ENCODE measurements around the gene SCD. TPM values are rescaled to one million over a fixed set of nuclear protein-coding genes. Genes with fewer than 3 reads are reported as not detected.

The SCD gene
- total RNA-seq, 5 donors from 2014 or later (not counting 1 experiment from before 2014, with no cell fraction given) = 2.1 to 5.7 (median 4.7) TPM

DNA sequence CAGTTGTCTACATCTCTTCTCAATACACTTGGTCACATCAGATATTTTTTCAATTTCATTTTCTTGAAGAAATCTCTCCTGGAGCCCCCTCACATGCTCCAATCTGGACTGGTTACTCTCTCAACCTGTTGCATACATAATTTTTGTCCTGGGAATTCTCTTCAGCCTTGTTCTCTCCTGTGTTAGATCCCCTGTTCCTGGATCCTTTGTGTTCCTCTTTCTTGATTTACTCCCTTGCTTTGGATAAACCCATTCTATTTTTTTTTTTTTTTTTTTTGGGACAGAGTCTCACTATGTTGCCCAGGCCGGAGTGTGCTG lies 45.6 kb downstream of the SCD start:
- Histone ChIP-seq H3K4me1 (ENCODE audit: control insufficient read depth in 1 of 2, extremely low read depth in 1 of 2, insufficient read depth in 2 of 2, low read length in 2 of 2) (no peaks in the 10 kb centered on the region), H3K36me3 (ENCODE audit: control insufficient read depth in 2 of 2, extremely low read depth in 1 of 2, insufficient read depth in 1 of 2, low read length in 1 of 2) (no peaks in the 10 kb centered on the region), H3K27ac (ENCODE audit: low read length) (no peak overlapping the region), H3K4me3 (ENCODE audit: control insufficient read depth in 1 of 2, extremely low read depth in 1 of 2, low read length in 1 of 2) (no peak overlapping the region), H3K9me3 (no peaks in the 10 kb centered on the region), H3K27me3 (replicated peaks in 1 of 2; ENCODE audit: control insufficient read depth in 2 of 2, extremely low read depth in 1 of 2, insufficient read depth in 2 of 2, low read length in 1 of 2) (no peaks in the 10 kb centered on the region)
- H3K4me3 Mint-ChIP-seq = no peak overlapping the region
- H3K27ac Mint-ChIP-seq = no peak overlapping the region
- H3K9me3 Mint-ChIP-seq = no peaks in the 10 kb centered on the region
- DNase-seq (no peak), ATAC-seq (replicated peaks in 1 of 4) (no peak)
- peaks cover 7% of the 10 kb centered on the region for H3K36me3 Mint-ChIP-seq
- WGBS (ENCODE audit: insufficient coverage) = 86% methylated on average over 1 of the region's 1 CpG
- POLR2A ChIA-PET = no interaction called here
- H3K27me3 Mint-ChIP-seq = no peaks in the 10 kb centered on the region
- CTCF ChIA-PET = interaction anchor here in 1 of 2 donors (0.6 kb wide), 1 partner anchor 59 kb away, joined by 4 read pairs; no protein-coding TSS in a partner anchor
- peaks cover 0 to 4% (median 0%) of the 10 kb centered on the region in 3 donors for H3K4me1 Mint-ChIP-seq

DNA sequence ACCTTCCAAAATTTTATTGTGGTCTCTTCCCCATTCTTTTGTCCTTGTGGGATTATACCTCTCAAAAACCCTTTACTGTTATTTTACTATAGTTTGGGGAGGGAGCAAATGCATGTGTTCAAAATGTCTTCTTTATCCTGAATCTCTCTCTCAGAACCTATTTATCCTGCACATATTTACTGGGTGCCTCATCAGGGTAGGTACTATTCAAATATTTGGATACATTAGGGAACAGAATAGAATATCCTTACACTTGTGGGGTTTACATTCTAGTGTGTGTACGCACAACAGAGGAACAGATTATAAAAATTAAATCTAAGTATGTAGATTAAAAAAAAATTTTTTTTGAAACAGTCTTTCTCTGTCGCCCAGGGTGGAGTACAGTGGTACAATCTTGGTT lies 48.6 kb downstream of the SCD start:
- no CpG with 5 or more reads among the region's 2 CpGs for WGBS (ENCODE audit: insufficient coverage)
- ATAC-seq (replicated peaks in 1 of 4) (no peak), DNase-seq (no peak)
- CTCF ChIA-PET = no interaction called here
- POLR2A ChIA-PET = no interaction called here
- Mint-ChIP-seq H3K36me3 (no peaks in the 10 kb centered on the region), H3K4me1 (peaks cover 0 to 4% (median 0%) of the 10 kb centered on the region in 3 donors), H3K4me3 (no peak overlapping the region), H3K9me3 (no peaks in the 10 kb centered on the region), H3K27me3 (no peaks in the 10 kb centered on the region), H3K27ac (no peak overlapping the region)
- Histone ChIP-seq H3K4me3 (ENCODE audit: control insufficient read depth in 1 of 2, extremely low read depth in 1 of 2, low read length in 1 of 2) (no peak overlapping the region), H3K9me3 (no peaks in the 10 kb centered on the region), H3K27ac (ENCODE audit: low read length) (no peak overlapping the region), H3K4me1 (ENCODE audit: control insufficient read depth in 1 of 2, extremely low read depth in 1 of 2, insufficient read depth in 2 of 2, low read length in 2 of 2) (no peaks in the 10 kb centered on the region), H3K27me3 (replicated peaks in 1 of 2; ENCODE audit: control insufficient read depth in 2 of 2, extremely low read depth in 1 of 2, insufficient read depth in 2 of 2, low read length in 1 of 2) (no peaks in the 10 kb centered on the region), H3K36me3 (ENCODE audit: control insufficient read depth in 2 of 2, extremely low read depth in 1 of 2, insufficient read depth in 1 of 2, low read length in 1 of 2) (no peaks in the 10 kb centered on the region)

DNA sequence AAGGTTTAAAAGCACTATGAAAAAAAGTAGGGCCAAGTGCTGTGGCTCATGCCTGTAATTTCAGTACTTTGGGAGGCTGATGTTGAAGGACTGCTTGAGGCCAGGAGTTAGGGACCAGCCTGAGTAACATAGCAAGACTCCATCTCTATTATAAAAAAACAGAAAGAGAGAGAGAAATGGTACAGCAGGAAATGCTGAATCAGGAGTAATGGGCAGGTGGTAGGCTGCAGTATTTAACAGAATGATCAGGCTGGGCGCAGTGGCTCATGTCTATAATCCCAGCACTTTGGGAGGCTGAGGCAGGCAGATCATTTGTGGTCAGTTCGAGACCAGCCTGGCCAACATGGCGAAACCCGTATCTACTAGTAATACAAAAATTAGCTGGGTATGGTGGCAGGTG lies 49.6 kb downstream of the SCD start:
- ChIA-PET CTCF (no interaction called here), POLR2A (no interaction called here)
- Histone ChIP-seq H3K36me3 (ENCODE audit: control insufficient read depth in 2 of 2, extremely low read depth in 1 of 2, insufficient read depth in 1 of 2, low read length in 1 of 2) (no peaks in the 10 kb centered on the region), H3K4me1 (ENCODE audit: control insufficient read depth in 1 of 2, extremely low read depth in 1 of 2, insufficient read depth in 2 of 2, low read length in 2 of 2) (no peaks in the 10 kb centered on the region), H3K4me3 (ENCODE audit: control insufficient read depth in 1 of 2, extremely low read depth in 1 of 2, low read length in 1 of 2) (no peak overlapping the region), H3K27ac (ENCODE audit: low read length) (no peak overlapping the region), H3K9me3 (no peaks in the 10 kb centered on the region), H3K27me3 (replicated peaks in 1 of 2; ENCODE audit: control insufficient read depth in 2 of 2, extremely low read depth in 1 of 2, insufficient read depth in 2 of 2, low read length in 1 of 2) (no peaks in the 10 kb centered on the region)
- ATAC-seq (replicated peaks in 1 of 4) = no peak
- DNase-seq = no peak
- H3K27ac Mint-ChIP-seq = no peak overlapping the region
- peaks cover 0 to 4% (median 0%) of the 10 kb centered on the region in 3 donors for H3K4me1 Mint-ChIP-seq
- H3K4me3 Mint-ChIP-seq = no peak overlapping the region
- no peaks in the 10 kb centered on the region for H3K9me3 Mint-ChIP-seq
- H3K36me3 Mint-ChIP-seq = no peaks in the 10 kb centered on the region
- WGBS (ENCODE audit: insufficient coverage) = 100% methylated on average over 1 of the region's 4 CpGs
- no peaks in the 10 kb centered on the region for H3K27me3 Mint-ChIP-seq

- Histone ChIP-seq H3K9me3 (no peaks in the 10 kb centered on the region), H3K4me3 (ENCODE audit: control insufficient read depth in 1 of 2, extremely low read depth in 1 of 2, low read length in 1 of 2) (no peak overlapping the region), H3K27ac (ENCODE audit: low read length) (no peak overlapping the region), H3K36me3 (ENCODE audit: control insufficient read depth in 2 of 2, extremely low read depth in 1 of 2, insufficient read depth in 1 of 2, low read length in 1 of 2) (no peaks in the 10 kb centered on the region), H3K4me1 (ENCODE audit: control insufficient read depth in 1 of 2, extremely low read depth in 1 of 2, insufficient read depth in 2 of 2, low read length in 2 of 2) (no peaks in the 10 kb centered on the region), H3K27me3 (replicated peaks in 1 of 2; ENCODE audit: control insufficient read depth in 2 of 2, extremely low read depth in 1 of 2, insufficient read depth in 2 of 2, low read length in 1 of 2) (peaks cover 0 to 3% of the 10 kb centered on the region in 2 experiments)
- DNase-seq = no peak
- ChIA-PET POLR2A (no interaction called here), CTCF (interaction anchor here in 1 of 2 donors (0.6 kb wide), 1 partner anchor 63 kb away, joined by 3 read pairs; no protein-coding TSS in a partner anchor)
- no peaks in the 10 kb centered on the region for H3K9me3 Mint-ChIP-seq
- no peak for ATAC-seq (replicated peaks in 1 of 4)
- H3K27ac Mint-ChIP-seq = peak overlapping the region in 1 of 2 donors; percentile 7
- no peak overlapping the region for H3K4me3 Mint-ChIP-seq
- WGBS (ENCODE audit: insufficient coverage) = 100% methylated on average over 2 of the region's 4 CpGs
- no peaks in the 10 kb centered on the region for H3K36me3 Mint-ChIP-seq
- no peaks in the 10 kb centered on the region for H3K4me1 Mint-ChIP-seq
- no peaks in the 10 kb centered on the region for H3K27me3 Mint-ChIP-seq
Observed at GRCh38 chr10:100401631-100402328, 54.7 kb downstream of the SCD start.

- Histone ChIP-seq H3K36me3 (ENCODE audit: control insufficient read depth in 2 of 2, extremely low read depth in 1 of 2, insufficient read depth in 1 of 2, low read length in 1 of 2) (no peaks in the 10 kb centered on the region), H3K27ac (ENCODE audit: low read length) (no peak overlapping the region), H3K27me3 (replicated peaks in 1 of 2; ENCODE audit: control insufficient read depth in 2 of 2, extremely low read depth in 1 of 2, insufficient read depth in 2 of 2, low read length in 1 of 2) (peaks cover 0 to 3% of the 10 kb centered on the region in 2 experiments), H3K4me3 (ENCODE audit: control insufficient read depth in 1 of 2, extremely low read depth in 1 of 2, low read length in 1 of 2) (no peak overlapping the region), H3K9me3 (no peaks in the 10 kb centered on the region), H3K4me1 (ENCODE audit: control insufficient read depth in 1 of 2, extremely low read depth in 1 of 2, insufficient read depth in 2 of 2, low read length in 2 of 2) (no peaks in the 10 kb centered on the region)
- ChIA-PET CTCF (interaction anchor here in 1 of 2 donors (0.6 kb wide), 1 partner anchor 106 kb away, joined by 3 read pairs; no protein-coding TSS in a partner anchor), POLR2A (no interaction called here)
- ATAC-seq (replicated peaks in 1 of 4) (no peak), DNase-seq (no peak)
- WGBS (ENCODE audit: insufficient coverage) = no CpG with 5 or more reads among the region's 3 CpGs
- H3K4me1 Mint-ChIP-seq = no peaks in the 10 kb centered on the region
- H3K36me3 Mint-ChIP-seq = no peaks in the 10 kb centered on the region
- no peaks in the 10 kb centered on the region for H3K9me3 Mint-ChIP-seq
- no peak overlapping the region for H3K4me3 Mint-ChIP-seq
- H3K27me3 Mint-ChIP-seq = peaks cover 0 to 3% of the 10 kb centered on the region in 2 donors
- H3K27ac Mint-ChIP-seq = no peak overlapping the region
Observed at GRCh38 chr10:100403734-100404133, 56.7 kb downstream of the SCD start.

- ChIA-PET CTCF (interaction anchor here in 1 of 2 donors (0.6 kb wide), 1 partner anchor 79 kb away, joined by 3 read pairs; no protein-coding TSS in a partner anchor), POLR2A (no interaction called here)
- peaks cover 0 to 14% of the 10 kb centered on the region in 2 donors for H3K27me3 Mint-ChIP-seq
- DNase-seq = no peak
- ATAC-seq (replicated peaks in 1 of 4) = no peak
- no peaks in the 10 kb centered on the region for H3K9me3 Mint-ChIP-seq
- no peaks in the 10 kb centered on the region for H3K36me3 Mint-ChIP-seq
- WGBS (ENCODE audit: insufficient coverage) = 63% methylated on average over 1 of the region's 3 CpGs
- no peaks in the 10 kb centered on the region for H3K4me1 ChIP-seq (ENCODE audit: control insufficient read depth in 1 of 2, extremely low read depth in 1 of 2, insufficient read depth in 2 of 2, low read length in 2 of 2)
- no peaks in the 10 kb centered on the region for H3K36me3 ChIP-seq (ENCODE audit: control insufficient read depth in 2 of 2, extremely low read depth in 1 of 2, insufficient read depth in 1 of 2, low read length in 1 of 2)
- no peak overlapping the region for H3K27ac ChIP-seq (ENCODE audit: low read length)
- no peak overlapping the region for H3K27ac Mint-ChIP-seq
- H3K4me3 Mint-ChIP-seq = no peak overlapping the region
- H3K9me3 ChIP-seq = no peaks in the 10 kb centered on the region
- H3K4me3 ChIP-seq (ENCODE audit: control insufficient read depth in 1 of 2, extremely low read depth in 1 of 2, low read length in 1 of 2) = no peak overlapping the region
- no peaks in the 10 kb centered on the region for H3K4me1 Mint-ChIP-seq
- peaks cover 0 to 2% of the 10 kb centered on the region in 2 experiments for H3K27me3 ChIP-seq (replicated peaks in 1 of 2; ENCODE audit: control insufficient read depth in 2 of 2, extremely low read depth in 1 of 2, insufficient read depth in 2 of 2, low read length in 1 of 2)
Observed at GRCh38 chr10:100413173-100413572, 66.1 kb downstream of the SCD start.

Data from T-cell (primary cell).